Endothelial cell of umbilical vein (primary cell): ENCODE measurements around the gene NDUFAF2. TPM values are rescaled to one million over a fixed set of nuclear protein-coding genes. Genes with fewer than 3 reads are reported as not detected.
"Not testable (repeated sequence)": the region's sequence is repeated elsewhere in the genome, so short reads cannot be mapped to it uniquely, and the experiment has no call there.

ENCODE experiments used
- BruUV-seq: library from RNA; stranded (reverse); fragments of 400-500 nt; replicated peaks from 2 replicates; lab custom pipeline; 2021; lab: Mats Ljungman, UMichigan
- CTCF ChIA-PET: fragments of 300-600, 350-600 bp; sonication (Branson Sonifier 250); formaldehyde crosslinking; loops from one replicate; lab custom pipeline; 2021; ENCODE audit warnings: antibody characterized with exemption, inconsistent platforms; lab: Charles Lee
- POLR2A ChIA-PET: fragments of 300-600, 350-600 bp; sonication (Branson Sonifier 250); formaldehyde crosslinking; loops from one replicate; lab custom pipeline; 2021; ENCODE audit warnings: antibody characterized with exemption, inconsistent platforms; lab: Charles Lee
- DNase-seq: peaks from one replicate; pipeline ENCODE4 v3.0.0-alpha.2; 2011; ENCODE audit warnings: low read depth, low spot score
- FAIRE-seq: peaks from 2 replicates; lab custom pipeline; 2011; peaks lifted over from hg19 to GRCh38; lab: Jason Lieb, UNC
- H2AFZ ChIP-seq: 2 replicates; pipeline ENCODE4 v1.6.0; 2012; ENCODE audit warnings: low read depth, low read length, control low read depth, inconsistent platforms
- H3K27ac ChIP-seq: 2 replicates; pipeline ENCODE4 v1.5.1; 2011; ENCODE audit warnings: low read depth, mild to moderate bottlenecking, control low read depth, low read length, moderate library complexity; ENCODE audit not compliant: insufficient read depth
- H3K27me3 ChIP-seq, 2 experiments: 2 replicates each; pipeline versions ENCODE4 v1.6.0 to v1.6.1; 2011; ENCODE audit warnings: low read length in 2 of 2, mixed read lengths in 1 of 2; ENCODE audit not compliant: control insufficient read depth in 2 of 2, insufficient read depth in 2 of 2
- H3K36me3 ChIP-seq, 2 experiments: 2 replicates in 1 of 2; 3 replicates in 1 of 2; pipeline ENCODE4 v1.5.1; 2011; ENCODE audit warnings: low read length in 2 of 2, mild to moderate bottlenecking in 1 of 2, moderate library complexity in 1 of 2; ENCODE audit not compliant: control insufficient read depth in 2 of 2, insufficient read depth in 2 of 2; ENCODE audit errors: extremely low read depth in 1 of 2
- H3K4me1 ChIP-seq: 3 replicates; pipeline ENCODE4 v1.5.1; 2011; ENCODE audit warnings: mild to moderate bottlenecking, low read length; ENCODE audit not compliant: control insufficient read depth, insufficient read depth; ENCODE audit errors: extremely low read depth
- H3K4me2 ChIP-seq: 2 replicates; pipeline ENCODE4 v1.6.1; 2011; ENCODE audit warnings: low read length, control low read depth, mixed read lengths; ENCODE audit not compliant: insufficient read depth
- H3K4me3 ChIP-seq, 3 experiments: fragments of 200-600 bp in 1 of 3; sonication (generic), shearing (Covaris generic) in 1 of 3; replicated peaks in 1 of 3; 2 replicates each; pipeline ENCODE4 v1.5.1; 2011 to 2016; ENCODE audit warnings: control low read depth in 3 of 3, low read length in 3 of 3, mild to moderate bottlenecking in 2 of 3, inconsistent platforms in 1 of 3, low read depth in 1 of 3, moderate library complexity in 1 of 3; ENCODE audit not compliant: insufficient read depth in 1 of 3
- H3K79me2 ChIP-seq: 2 replicates; pipeline ENCODE4 v1.6.0; 2012; ENCODE audit warnings: low read length, inconsistent platforms; ENCODE audit not compliant: control insufficient read depth, insufficient read depth
- H3K9ac ChIP-seq: replicated peaks from 2 replicates; pipeline ENCODE3; 2011; ENCODE audit warnings: low read length, control low read depth; ENCODE audit not compliant: insufficient read depth; ENCODE audit errors: extremely low read depth
- H3K9me1 ChIP-seq: replicated peaks from 3 replicates; pipeline ENCODE4 v1.6.0; 2011; ENCODE audit warnings: mild to moderate bottlenecking, low read length; ENCODE audit not compliant: control insufficient read depth, insufficient read depth; ENCODE audit errors: extremely low read depth
- H3K9me3 ChIP-seq: replicated peaks from 2 replicates; pipeline ENCODE4 v1.5.1; 2012; ENCODE audit warnings: low read length, inconsistent platforms; ENCODE audit not compliant: control insufficient read depth, insufficient read depth
- H4K20me1 ChIP-seq: replicated peaks from 2 replicates; pipeline ENCODE3; 2011; ENCODE audit warnings: mild to moderate bottlenecking, low read length; ENCODE audit not compliant: control insufficient read depth, insufficient read depth; ENCODE audit errors: extremely low read depth
- EZH2 ChIP-seq: IDR thresholded peaks from 2 replicates; pipeline ENCODE4 v1.6.1; 2012; ENCODE audit warnings: borderline replicate concordance, low read depth, mild to moderate bottlenecking, moderate library complexity, low read length, inconsistent platforms; ENCODE audit not compliant: severe bottlenecking
- FOS ChIP-seq: IDR thresholded peaks from 2 replicates; pipeline ENCODE4 v1.6.1; 2011; ENCODE audit warnings: mild to moderate bottlenecking, low read length, moderate library complexity, borderline replicate concordance; ENCODE audit not compliant: insufficient read depth
- GATA2 ChIP-seq: IDR thresholded peaks from 2 replicates; pipeline ENCODE4 v1.7.0; 2011; ENCODE audit warnings: low read depth, mild to moderate bottlenecking, moderate library complexity, mixed read lengths, low read length; ENCODE audit not compliant: insufficient read length, insufficient read depth
- JUN ChIP-seq: IDR thresholded peaks from 2 replicates; pipeline ENCODE4 v1.6.1; 2011; ENCODE audit warnings: borderline replicate concordance, low read depth; ENCODE audit not compliant: insufficient read length, insufficient read depth
- MYC ChIP-seq: IDR thresholded peaks from one replicate; pipeline ENCODE4 v1.6.1; 2011; ENCODE audit warnings: mild to moderate bottlenecking, low read depth, low read length
- POLR2A ChIP-seq: IDR thresholded peaks from 2 replicates; pipeline ENCODE4 v1.6.1; 2012; ENCODE audit warnings: low read depth, mild to moderate bottlenecking, control low read depth, low read length
- POLR2AphosphoS5 ChIP-seq: IDR thresholded peaks from 2 replicates; pipeline ENCODE4 v1.6.1; 2012; ENCODE audit warnings: low read depth, mild to moderate bottlenecking, control low read depth, low read length, moderate library complexity; ENCODE audit not compliant: insufficient read depth
- dilution Hi-C: fragments of 300-500 bp; cut with MboI; formaldehyde crosslinking; loops from one replicate; pipeline ENCODE4 v1.15.0; 2019; ENCODE audit warnings: low sequenced_read_pairs; ENCODE audit not compliant: extremely low pct_ligation_motif_present
- intact Hi-C: fragments of 100-400 bp; cut with micrococcal nuclease; formaldehyde crosslinking; loops from one replicate; pipeline ENCODE4 v1.10.0; 2022
- polyA plus RNA-seq, 4 experiments: library from polyadenylated mRNA; depleted of rRNA in 3 of 4; stranded (reverse) in 3 of 4; unstranded in 1 of 4; fragments of >200 nt; gene quantifications; 2 replicates each; pipeline versions ENCODE4 v1.2.1 to v1.2.3, GENCODE V29; 2011 to 2012; ENCODE audit warnings: missing spikeins in 1 of 4
- total RNA-seq: library from RNA; stranded (reverse); gene quantifications from 2 replicates; pipeline ENCODE4 v1.2.3, GENCODE V29; 2021
- TF ChIP-seq, protein P1 (sequence below): IDR thresholded peaks from 2 replicates; pipeline ENCODE4 v1.6.1; 2011; ENCODE audit not compliant: insufficient read depth, insufficient read length
- TF ChIP-seq, protein P2 (sequence below), 2 donors: IDR thresholded peaks; 1 replicate in 1 of 2; 2 replicates in 1 of 2; pipeline ENCODE4 v1.5.1; 2011; ENCODE audit warnings: low read length in 2 of 2, mild to moderate bottlenecking in 2 of 2, moderate library complexity in 2 of 2, control low read depth in 1 of 2, inconsistent platforms in 1 of 2, low read depth in 1 of 2; ENCODE audit not compliant: insufficient read depth in 1 of 2; ENCODE audit errors: extremely low read depth in 1 of 2

The NDUFAF2 gene
- total and polyA plus RNA-seq, 2 donors (not counting 3 experiments of a cell fraction or from before 2014, with no cell fraction given): 10.7 to 39.9 TPM

DNA sequence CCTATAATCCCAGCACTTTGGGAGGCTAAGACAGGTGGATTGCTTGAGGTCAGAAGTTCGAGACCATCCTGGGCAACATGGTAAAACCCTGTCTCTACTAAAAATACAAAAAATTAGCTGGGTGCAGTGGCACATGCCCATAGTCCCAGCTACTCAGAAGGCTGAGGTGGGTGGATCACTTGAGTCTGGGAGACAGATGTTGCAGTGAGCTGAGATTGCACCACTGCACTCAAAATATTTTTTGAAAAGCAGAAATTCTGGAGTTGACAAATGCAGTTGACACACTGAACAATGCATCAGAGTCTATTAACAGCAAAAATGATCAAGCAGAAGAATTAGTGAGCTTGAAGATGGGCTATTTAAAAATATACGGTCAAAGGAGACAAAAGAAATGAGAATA is 35.5 kb downstream of the NDUFAF2 start:
- TF ChIP-seq FOS (no peak), EZH2 (no peak), JUN (no peak), POLR2A (no peak), POLR2AphosphoS5 (no peak), GATA2 (no peak), MYC (no peak)
- TF ChIP-seq, protein P1, sequence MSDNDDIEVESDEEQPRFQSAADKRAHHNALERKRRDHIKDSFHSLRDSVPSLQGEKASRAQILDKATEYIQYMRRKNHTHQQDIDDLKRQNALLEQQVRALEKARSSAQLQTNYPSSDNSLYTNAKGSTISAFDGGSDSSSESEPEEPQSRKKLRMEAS: no peak
- TF ChIP-seq, protein P2, sequence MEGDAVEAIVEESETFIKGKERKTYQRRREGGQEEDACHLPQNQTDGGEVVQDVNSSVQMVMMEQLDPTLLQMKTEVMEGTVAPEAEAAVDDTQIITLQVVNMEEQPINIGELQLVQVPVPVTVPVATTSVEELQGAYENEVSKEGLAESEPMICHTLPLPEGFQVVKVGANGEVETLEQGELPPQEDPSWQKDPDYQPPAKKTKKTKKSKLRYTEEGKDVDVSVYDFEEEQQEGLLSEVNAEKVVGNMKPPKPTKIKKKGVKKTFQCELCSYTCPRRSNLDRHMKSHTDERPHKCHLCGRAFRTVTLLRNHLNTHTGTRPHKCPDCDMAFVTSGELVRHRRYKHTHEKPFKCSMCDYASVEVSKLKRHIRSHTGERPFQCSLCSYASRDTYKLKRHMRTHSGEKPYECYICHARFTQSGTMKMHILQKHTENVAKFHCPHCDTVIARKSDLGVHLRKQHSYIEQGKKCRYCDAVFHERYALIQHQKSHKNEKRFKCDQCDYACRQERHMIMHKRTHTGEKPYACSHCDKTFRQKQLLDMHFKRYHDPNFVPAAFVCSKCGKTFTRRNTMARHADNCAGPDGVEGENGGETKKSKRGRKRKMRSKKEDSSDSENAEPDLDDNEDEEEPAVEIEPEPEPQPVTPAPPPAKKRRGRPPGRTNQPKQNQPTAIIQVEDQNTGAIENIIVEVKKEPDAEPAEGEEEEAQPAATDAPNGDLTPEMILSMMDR (IDR thresholded peaks at IDR 0.05; ENCODE audit: extremely low read depth in 1 of 2, insufficient read depth in 1 of 2, low read depth in 1 of 2, low read length in 2 of 2): no peak
- POLR2A ChIA-PET: no interaction called here
- CTCF ChIA-PET: no interaction called here
- Histone ChIP-seq H3K27me3 (no peaks in the 10 kb centered on the region), H3K4me3 (no peak overlapping the region), H3K9me1 (no peaks in the 10 kb centered on the region), H3K79me2 (no peaks in the 10 kb centered on the region), H3K4me2 (no peak overlapping the region), H3K9ac (no peak overlapping the region), H2AFZ (no peak overlapping the region), H3K27ac (no peak overlapping the region), H3K9me3 (no peaks in the 10 kb centered on the region), H4K20me1 (no peaks in the 10 kb centered on the region), H3K36me3 (no peaks in the 10 kb centered on the region), H3K4me1 (no peaks in the 10 kb centered on the region)
- no peak for FAIRE-seq
- dilution Hi-C loops: no loop called here
- DNase-seq: no peak
- BruUV-seq: no TSS peak
- intact Hi-C loops: no loop called here

DNA sequence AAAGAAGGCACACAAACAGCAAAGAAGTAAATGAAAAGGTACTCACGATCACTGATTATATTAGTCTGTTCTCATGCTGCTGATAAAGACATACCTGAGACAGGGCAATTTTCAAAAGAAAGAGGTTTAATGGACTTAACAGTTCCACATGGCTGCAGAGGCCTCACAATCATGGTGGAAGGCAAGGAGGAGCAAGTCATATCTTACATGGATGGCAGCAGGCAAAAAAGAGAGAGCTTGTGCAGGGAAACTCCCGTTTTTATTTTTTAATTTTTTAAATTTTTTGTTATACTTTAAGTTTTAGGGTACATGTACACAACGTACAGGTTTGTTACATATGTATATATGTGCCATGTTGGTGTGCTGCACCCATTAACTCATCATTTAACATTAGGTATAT is 37.1 kb downstream of the NDUFAF2 start:
- H3K4me1 ChIP-seq, intact Hi-C loops, CTCF ChIA-PET, H3K27me3 ChIP-seq, POLR2A ChIA-PET, H3K79me2 ChIP-seq, H3K4me3 ChIP-seq, H3K9me1 ChIP-seq, H2AFZ ChIP-seq, FAIRE-seq, H3K4me2 ChIP-seq, BruUV-seq, DNase-seq, dilution Hi-C loops, H3K36me3 ChIP-seq, H3K9me3 ChIP-seq, H3K9ac ChIP-seq, H3K27ac ChIP-seq, H4K20me1 ChIP-seq: not testable (repeated sequence)
